Measurements from ENCODE around the gene STAMBP. TPM values are rescaled to one million over a fixed set of nuclear protein-coding genes. Genes with fewer than 3 reads are reported as not detected.

STAMBP gene
- polyA plus RNA-seq, 3 donors from 2014 or later: 46.8 to 56.4 (median 48.6) TPM

DNA sequence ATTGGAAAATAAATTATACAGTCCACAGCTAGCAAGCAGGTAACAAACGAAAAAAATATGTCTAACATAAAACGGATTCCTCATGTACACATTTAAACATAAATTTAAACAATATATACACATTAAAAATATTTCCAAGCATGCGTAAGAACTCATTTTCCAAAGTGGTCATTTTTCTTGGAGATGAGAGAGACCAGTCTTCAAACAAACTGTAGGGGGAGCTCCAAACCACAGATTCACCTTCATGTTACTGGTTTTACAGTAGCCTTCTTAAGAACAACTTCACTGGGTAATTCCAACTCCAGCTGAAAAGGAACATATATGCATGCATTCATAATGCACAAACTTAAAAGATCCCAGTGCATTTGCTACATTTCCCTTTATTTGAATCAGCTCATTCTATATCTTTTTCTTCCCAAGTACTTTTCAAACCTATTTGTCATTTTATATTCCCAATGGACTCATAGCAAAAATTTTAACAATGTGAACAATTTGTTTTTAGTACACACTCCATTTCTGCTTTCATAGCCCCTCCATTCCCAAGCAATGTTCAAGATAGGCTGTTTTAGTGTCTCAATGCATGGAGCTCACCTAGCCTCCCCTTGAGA lies 4.7 kb upstream of the STAMBP start:
- peaks cover 3 to 4% (median 3%) of the 10 kb centered on the region in 3 donors for H3K27me3 Mint-ChIP-seq (ENCODE audit: low read depth in 3 of 3)
- peaks cover 0 to 2% (median 0%) of the 10 kb centered on the region in 6 donors for H3K9me3 Mint-ChIP-seq
- H3K4me1 Mint-ChIP-seq: peaks cover 20% of the 10 kb centered on the region in 2 donors
- peak; percentile 54 to 67 (median 66) for DNase-seq
- no peaks in the 10 kb centered on the region for H3K36me3 Mint-ChIP-seq
- H3K27ac Mint-ChIP-seq: no peak overlapping the region
- H3K4me3 Mint-ChIP-seq: no peak overlapping the region

- H3K27ac Mint-ChIP-seq: no peak overlapping the region
Observed at GRCh38 chr2:73825408-73825807, 3.4 kb upstream of the STAMBP start.

GRCh38 chr2:73827018-73827417 lies 1.7 kb upstream of the STAMBP start:
- peak overlapping the region in 4 of 5 donors; percentile 76 to 97 (median 91) for H3K4me3 Mint-ChIP-seq
- peak in 1 of 3 donors; percentile 13 for DNase-seq
- no peaks in the 10 kb centered on the region for H3K36me3 Mint-ChIP-seq
- peaks cover 0 to 4% (median 4%) of the 10 kb centered on the region in 3 donors for H3K27me3 Mint-ChIP-seq (ENCODE audit: low read depth in 3 of 3)
- H3K4me1 Mint-ChIP-seq: peaks cover 42 to 48% of the 10 kb centered on the region in 2 donors
- peak overlapping the region in 2 of 6 donors; percentile 85 to 98 for H3K27ac Mint-ChIP-seq
- H3K9me3 Mint-ChIP-seq: peaks cover 0 to 3% (median 0%) of the 10 kb centered on the region in 6 donors

More at GRCh38 chr2:73825408-73825807, 3.4 kb upstream of the STAMBP start:
- Mint-ChIP-seq H3K4me3 (no peak overlapping the region), H3K36me3 (no peaks in the 10 kb centered on the region), H3K4me1 (peaks cover 33% of the 10 kb centered on the region in 2 donors), H3K9me3 (peaks cover 0 to 3% (median 0%) of the 10 kb centered on the region in 6 donors), H3K27me3 (ENCODE audit: low read depth in 3 of 3) (peaks cover 0 to 4% (median 4%) of the 10 kb centered on the region in 3 donors)
- no peak for DNase-seq

GRCh38 chr2:73827660-73828388 lies 937 bp upstream of the STAMBP start:
- no peak for DNase-seq
- peaks cover 0 to 4% (median 4%) of the 10 kb centered on the region in 3 donors for H3K27me3 Mint-ChIP-seq (ENCODE audit: low read depth in 3 of 3)
- H3K4me3 Mint-ChIP-seq: peak overlapping the region; percentile 89 to 97 (median 93)
- H3K27ac Mint-ChIP-seq: peak overlapping the region; percentile 79 to 99 (median 96)
- H3K36me3 Mint-ChIP-seq: peaks cover 5 to 6% (median 6%) of the 10 kb centered on the region in 3 donors
- peaks cover 0 to 3% (median 0%) of the 10 kb centered on the region in 6 donors for H3K9me3 Mint-ChIP-seq
- peaks cover 49 to 53% of the 10 kb centered on the region in 2 donors for H3K4me1 Mint-ChIP-seq

GRCh38 chr2:73828389-73828817 lies 358 bp upstream of the STAMBP start:
- Mint-ChIP-seq H3K27me3 (ENCODE audit: low read depth in 3 of 3) (peaks cover 0 to 4% (median 2%) of the 10 kb centered on the region in 3 donors), H3K36me3 (peaks cover 5 to 9% (median 6%) of the 10 kb centered on the region in 3 donors), H3K4me1 (peaks cover 49 to 56% of the 10 kb centered on the region in 2 donors), H3K4me3 (peak overlapping the region; percentile 87 to 97 (median 93)), H3K27ac (peak overlapping the region; percentile 85 to 99 (median 96)), H3K9me3 (peaks cover 0 to 3% (median 0%) of the 10 kb centered on the region in 6 donors)
- no peak for DNase-seq

- peak overlapping the region; percentile 85 to 99 (median 94) for H3K27ac Mint-ChIP-seq
- H3K4me1 Mint-ChIP-seq: peaks cover 50 to 56% of the 10 kb centered on the region in 2 donors
- H3K36me3 Mint-ChIP-seq: peaks cover 15 to 26% (median 15%) of the 10 kb centered on the region in 3 donors
- H3K9me3 Mint-ChIP-seq: peaks cover 0 to 1% (median 0%) of the 10 kb centered on the region in 6 donors
- H3K4me3 Mint-ChIP-seq: peak overlapping the region in 4 of 5 donors; percentile 1 to 52 (median 23)
- H3K27me3 Mint-ChIP-seq (ENCODE audit: low read depth in 3 of 3): peaks cover 0 to 4% (median 2%) of the 10 kb centered on the region in 3 donors
- DNase-seq: peak in 1 of 3 donors; percentile 23
Observed at GRCh38 chr2:73830871-73831401, 2.2 kb downstream of the STAMBP start.

DNA sequence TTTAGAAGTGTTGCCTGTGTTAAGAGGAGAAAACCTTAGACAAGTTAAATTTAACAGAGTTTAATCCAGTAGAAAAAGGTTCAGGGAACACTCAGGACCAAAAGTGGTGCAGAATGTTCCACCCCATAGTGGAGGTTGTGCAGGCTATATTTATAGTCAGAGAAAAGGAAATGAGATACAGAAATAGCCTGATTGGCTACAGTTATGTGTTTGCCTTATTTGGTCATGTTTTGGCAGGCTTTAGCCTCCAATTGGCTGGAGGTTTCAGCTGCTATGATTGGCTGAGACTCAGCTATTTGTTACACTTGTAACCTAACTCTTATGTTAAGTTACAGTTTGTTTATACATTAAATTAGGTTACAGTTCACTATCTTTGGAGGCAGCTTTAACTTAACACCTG lies 4.2 kb downstream of the STAMBP start:
- Mint-ChIP-seq H3K36me3 (peaks cover 15 to 26% (median 15%) of the 10 kb centered on the region in 3 donors), H3K27me3 (ENCODE audit: low read depth in 3 of 3) (peaks cover 0 to 4% (median 2%) of the 10 kb centered on the region in 3 donors), H3K27ac (peak overlapping the region in 1 of 6 donors; percentile 68), H3K4me1 (peaks cover 42 to 52% of the 10 kb centered on the region in 2 donors), H3K4me3 (no peak overlapping the region), H3K9me3 (peaks cover 0 to 1% (median 0%) of the 10 kb centered on the region in 6 donors)
- DNase-seq: no peak

DNA sequence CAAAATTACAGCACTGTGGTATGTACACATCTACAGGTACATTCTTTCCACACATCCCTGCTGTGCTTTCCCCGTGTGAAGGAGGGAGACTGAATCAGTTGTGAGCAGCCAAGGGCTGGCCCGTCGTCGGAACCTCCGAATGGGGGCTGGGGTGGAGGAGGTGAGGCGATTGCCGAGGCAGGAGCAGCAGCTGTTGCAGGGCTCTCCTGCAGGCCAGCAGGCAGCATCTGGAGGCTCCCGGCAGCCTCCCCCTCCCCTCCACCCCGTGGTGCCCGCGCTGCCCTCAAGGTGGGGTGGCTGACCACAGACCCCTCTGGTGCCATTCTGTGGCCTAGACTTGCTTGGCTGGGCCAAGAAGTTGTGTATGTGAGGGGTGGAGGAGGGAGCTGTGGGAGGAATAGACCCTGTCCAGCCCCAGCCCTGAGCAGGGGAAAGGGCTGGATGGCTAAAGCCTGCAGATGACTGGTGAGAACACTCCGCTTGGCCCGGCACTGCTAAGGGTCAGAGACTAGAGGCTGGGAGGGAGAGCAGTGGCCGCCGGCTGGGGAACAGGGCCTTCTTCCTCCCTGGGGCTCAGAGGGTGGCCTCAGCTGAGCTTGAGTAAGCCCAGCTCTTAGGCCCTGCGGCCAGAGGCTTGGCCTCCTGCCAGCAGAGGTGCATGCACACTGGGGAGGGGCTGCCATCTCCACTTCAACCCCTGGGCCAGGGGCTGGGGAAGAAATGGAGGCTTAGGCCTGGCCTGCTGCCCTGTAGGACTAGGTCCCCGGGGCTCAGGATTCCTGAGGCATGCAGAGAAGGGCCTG lies 7.6 kb downstream of the STAMBP start:
- no peak for DNase-seq
- H3K4me3 Mint-ChIP-seq: no peak overlapping the region
- peaks cover 14 to 22% of the 10 kb centered on the region in 2 donors for H3K4me1 Mint-ChIP-seq
- no peak overlapping the region for H3K27ac Mint-ChIP-seq
- H3K36me3 Mint-ChIP-seq: peaks cover 15 to 30% (median 20%) of the 10 kb centered on the region in 3 donors
- no peaks in the 10 kb centered on the region for H3K9me3 Mint-ChIP-seq
- no peaks in the 10 kb centered on the region for H3K27me3 Mint-ChIP-seq (ENCODE audit: low read depth in 3 of 3)

GRCh38 chr2:73837847-73838585 lies 9.3 kb downstream of the STAMBP start:
- Mint-ChIP-seq H3K36me3 (peaks cover 8 to 25% (median 15%) of the 10 kb centered on the region in 3 donors), H3K9me3 (no peaks in the 10 kb centered on the region), H3K4me1 (peaks cover 16 to 23% of the 10 kb centered on the region in 2 donors), H3K4me3 (no peak overlapping the region), H3K27ac (peak overlapping the region in 5 of 6 donors; percentile 7 to 63 (median 17)), H3K27me3 (ENCODE audit: low read depth in 3 of 3) (no peaks in the 10 kb centered on the region)
- no peak for DNase-seq

DNA sequence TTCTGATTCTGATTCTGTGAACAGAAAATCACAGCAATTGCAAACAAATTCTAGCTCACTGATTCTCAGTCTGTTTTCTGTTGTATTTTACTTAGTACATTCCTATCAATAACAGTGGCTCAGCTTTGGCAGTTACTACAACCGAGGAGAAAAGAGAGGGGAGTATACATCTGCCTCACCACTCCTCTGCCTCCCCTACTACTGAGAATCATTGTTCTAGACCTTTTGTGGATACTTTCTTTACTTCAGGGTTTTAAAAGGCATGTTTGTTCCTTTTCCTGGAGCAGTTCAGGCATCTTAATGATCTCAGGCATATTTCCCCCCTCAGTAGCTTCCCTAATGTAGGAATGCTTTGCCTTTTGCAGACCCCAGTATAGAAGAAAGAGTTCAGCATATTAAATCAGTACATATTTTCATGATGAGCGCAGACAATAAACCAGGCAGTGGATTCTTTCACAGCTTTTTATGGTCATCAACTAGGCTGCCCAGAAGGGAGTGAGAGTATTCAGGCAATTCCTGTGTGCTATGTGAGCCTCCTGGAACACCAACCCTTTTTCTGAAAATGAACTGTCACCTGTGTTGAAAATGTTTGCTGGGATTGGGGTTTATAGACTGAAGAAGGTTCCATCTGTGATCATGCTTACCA lies 10.3 kb downstream of the STAMBP start:
- Mint-ChIP-seq H3K27me3 (ENCODE audit: low read depth in 3 of 3) (no peaks in the 10 kb centered on the region), H3K9me3 (no peaks in the 10 kb centered on the region), H3K36me3 (peaks cover 10 to 18% (median 16%) of the 10 kb centered on the region in 3 donors), H3K4me1 (peaks cover 16 to 22% of the 10 kb centered on the region in 2 donors), H3K4me3 (no peak overlapping the region), H3K27ac (peak overlapping the region in 2 of 6 donors; percentile 2 to 8)
- DNase-seq: no peak

GRCh38 chr2:73839653-73840411 lies 11.1 kb downstream of the STAMBP start:
- Mint-ChIP-seq H3K27me3 (ENCODE audit: low read depth in 3 of 3) (no peaks in the 10 kb centered on the region), H3K27ac (peak overlapping the region in 1 of 6 donors; percentile 9), H3K4me3 (no peak overlapping the region), H3K4me1 (peaks cover 15 to 22% of the 10 kb centered on the region in 2 donors), H3K36me3 (peaks cover 12 to 20% (median 14%) of the 10 kb centered on the region in 3 donors), H3K9me3 (no peaks in the 10 kb centered on the region)
- no peak for DNase-seq
